Kidney (tissue), 14 donors: ENCODE measurements around the gene TMIE. TPM values are rescaled to one million over a fixed set of nuclear protein-coding genes. Genes with fewer than 3 reads are reported as not detected.
A peak's percentile ranks its signal among the peaks of the same experiment; 100 is the strongest.

Source experiments
- DNase-seq, 5 donors: peaks; one replicate each; pipeline ENCODE4 v3.0.0-alpha.2; 2013 to 2020
- FAIRE-seq: peaks from 2 replicates; lab custom pipeline; 2012; peaks lifted over from hg19 to GRCh38; lab: Jason Lieb, UNC
- H3K27ac ChIP-seq, 2 donors: one replicate each; pipeline ENCODE4 v1.7.0; 2013; ENCODE audit warnings: low read depth in 2 of 2, low read length in 2 of 2, inconsistent platforms in 1 of 2
- H3K27me3 ChIP-seq: one replicate; pipeline ENCODE4 v1.7.1; 2013; ENCODE audit warnings: low read length, inconsistent platforms; ENCODE audit not compliant: control insufficient read depth, insufficient read depth
- H3K36me3 ChIP-seq, 3 donors: one replicate each; pipeline versions ENCODE4 v1.7.0 to v1.7.1; 2013; ENCODE audit warnings: low read length in 3 of 3, control low read depth in 1 of 3, inconsistent platforms in 1 of 3; ENCODE audit not compliant: insufficient read depth in 3 of 3, control insufficient read depth in 2 of 3
- H3K4me1 ChIP-seq, 3 donors: one replicate each; pipeline versions ENCODE4 v1.7.0 to v1.7.1; 2013; ENCODE audit warnings: low read length in 3 of 3, inconsistent platforms in 1 of 3, low read depth in 1 of 3; ENCODE audit not compliant: control insufficient read depth in 2 of 3, insufficient read depth in 2 of 3
- H3K4me3 ChIP-seq, 3 donors: one replicate each; pipeline versions ENCODE4 v1.7.0 to v1.8.1; 2013; ENCODE audit warnings: low read length in 3 of 3, control low read depth in 1 of 3, inconsistent platforms in 1 of 3
- H3K9ac ChIP-seq, 3 donors: one replicate each; pipeline versions ENCODE4 v1.7.0 to v1.7.1; 2013; ENCODE audit warnings: low read length in 3 of 3, control low read depth in 1 of 3, inconsistent platforms in 1 of 3
- H3K9me3 ChIP-seq, 3 donors: one replicate each; pipeline versions ENCODE4 v1.7.0 to v1.7.1; 2013; ENCODE audit warnings: low read length in 3 of 3, control low read depth in 1 of 3, inconsistent platforms in 1 of 3; ENCODE audit not compliant: control insufficient read depth in 2 of 3, insufficient read depth in 1 of 3
- intact Hi-C: fragments of 100-400 bp; cut with DNase I; formaldehyde crosslinking; loops from one replicate; pipeline ENCODE4 v1.11.1; 2022
- polyA plus RNA-seq: library from polyadenylated mRNA; stranded (reverse); fragments of 350-450 nt; fragmentation: Illumina TruSeq; extraction: RNeasy Lipid Tissue Mini Kit (QIAGEN cat#74804); gene quantifications from one replicate; pipeline ENCODE4 v1.2.3, GENCODE V29; 2014; ENCODE audit warnings: low read depth, low replicate concordance; ENCODE audit not compliant: insufficient read depth
- total RNA-seq: library from RNA; stranded (reverse); fragmentation: NEBNext Ultra II Directional; extraction: Animal tissue kit (Norgen Biotek cat#: 25700); gene quantifications from one replicate; pipeline ENCODE4 v1.2.1, GENCODE V29; 2021
- TF ChIP-seq, protein P1 (sequence below): IDR thresholded peaks from 3 replicates; pipeline ENCODE4 v1.5.1; 2012; ENCODE audit warnings: mild to moderate bottlenecking, moderate library complexity, borderline replicate concordance; ENCODE audit not compliant: insufficient read depth; ENCODE audit errors: extremely low read depth
- donor health status: control.
- donor health status: control.
- donor health status: control.
- donor health status: control.
- donor health status: control.
- donor health status: DM: yes; HTN: yes; CAD: no.
- donor health status: Normal renal cell carcinoma (clear cell type).

TMIE gene
- total and polyA plus RNA-seq, 2 donors from 2014 or later: 0.79 to 1.3 TPM

DNA sequence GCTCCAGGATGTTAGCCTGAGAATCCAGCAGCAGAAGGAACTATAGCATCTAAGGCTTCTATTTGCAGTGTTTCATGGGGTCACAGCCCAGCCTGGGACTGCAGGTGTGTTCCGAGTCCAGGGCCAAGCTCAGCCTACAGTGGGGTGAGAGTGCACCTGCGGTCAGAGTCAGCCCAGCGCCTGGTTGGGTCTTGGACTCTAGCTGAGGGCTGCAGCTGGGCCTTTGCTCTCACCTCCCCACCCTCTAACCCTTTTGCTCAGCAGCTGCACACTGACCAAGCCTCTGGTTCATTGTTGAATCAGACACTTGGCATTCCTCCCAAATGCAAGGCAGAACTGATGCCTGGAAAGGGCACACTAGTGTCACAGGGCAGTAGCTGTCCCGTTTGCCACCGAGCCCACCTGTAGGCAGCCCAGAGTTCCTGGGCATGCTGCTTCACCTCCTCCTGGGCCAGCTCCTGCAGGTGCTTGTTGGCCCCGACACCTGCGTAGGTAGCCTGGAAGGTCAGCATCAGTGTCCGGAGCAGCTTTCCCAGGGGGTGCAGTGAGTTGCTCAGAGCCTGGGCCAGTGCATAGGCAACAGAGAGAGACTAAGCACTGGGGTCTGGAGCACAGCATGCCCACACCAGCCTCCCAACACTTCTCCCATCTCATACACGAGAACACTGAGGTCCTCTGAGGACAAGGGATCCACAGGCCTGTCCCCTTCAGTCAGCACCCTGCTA lies 25.2 kb upstream of the TMIE start:
- no peaks in the 10 kb centered on the region for H3K4me1 ChIP-seq
- DNase-seq: peak in 2 of 5 donors; percentile 24 to 45
- TF ChIP-seq, protein P1, sequence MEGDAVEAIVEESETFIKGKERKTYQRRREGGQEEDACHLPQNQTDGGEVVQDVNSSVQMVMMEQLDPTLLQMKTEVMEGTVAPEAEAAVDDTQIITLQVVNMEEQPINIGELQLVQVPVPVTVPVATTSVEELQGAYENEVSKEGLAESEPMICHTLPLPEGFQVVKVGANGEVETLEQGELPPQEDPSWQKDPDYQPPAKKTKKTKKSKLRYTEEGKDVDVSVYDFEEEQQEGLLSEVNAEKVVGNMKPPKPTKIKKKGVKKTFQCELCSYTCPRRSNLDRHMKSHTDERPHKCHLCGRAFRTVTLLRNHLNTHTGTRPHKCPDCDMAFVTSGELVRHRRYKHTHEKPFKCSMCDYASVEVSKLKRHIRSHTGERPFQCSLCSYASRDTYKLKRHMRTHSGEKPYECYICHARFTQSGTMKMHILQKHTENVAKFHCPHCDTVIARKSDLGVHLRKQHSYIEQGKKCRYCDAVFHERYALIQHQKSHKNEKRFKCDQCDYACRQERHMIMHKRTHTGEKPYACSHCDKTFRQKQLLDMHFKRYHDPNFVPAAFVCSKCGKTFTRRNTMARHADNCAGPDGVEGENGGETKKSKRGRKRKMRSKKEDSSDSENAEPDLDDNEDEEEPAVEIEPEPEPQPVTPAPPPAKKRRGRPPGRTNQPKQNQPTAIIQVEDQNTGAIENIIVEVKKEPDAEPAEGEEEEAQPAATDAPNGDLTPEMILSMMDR: no peak
- H3K27me3 ChIP-seq: no peaks in the 10 kb centered on the region
- H3K9ac ChIP-seq: no peak overlapping the region
- peaks cover 0 to 4% (median 0%) of the 10 kb centered on the region in 3 donors for H3K36me3 ChIP-seq
- no peak overlapping the region for H3K27ac ChIP-seq
- intact Hi-C loops: no loop called here
- no peak for FAIRE-seq
- H3K4me3 ChIP-seq: no peak overlapping the region
- H3K9me3 ChIP-seq: no peaks in the 10 kb centered on the region

DNA sequence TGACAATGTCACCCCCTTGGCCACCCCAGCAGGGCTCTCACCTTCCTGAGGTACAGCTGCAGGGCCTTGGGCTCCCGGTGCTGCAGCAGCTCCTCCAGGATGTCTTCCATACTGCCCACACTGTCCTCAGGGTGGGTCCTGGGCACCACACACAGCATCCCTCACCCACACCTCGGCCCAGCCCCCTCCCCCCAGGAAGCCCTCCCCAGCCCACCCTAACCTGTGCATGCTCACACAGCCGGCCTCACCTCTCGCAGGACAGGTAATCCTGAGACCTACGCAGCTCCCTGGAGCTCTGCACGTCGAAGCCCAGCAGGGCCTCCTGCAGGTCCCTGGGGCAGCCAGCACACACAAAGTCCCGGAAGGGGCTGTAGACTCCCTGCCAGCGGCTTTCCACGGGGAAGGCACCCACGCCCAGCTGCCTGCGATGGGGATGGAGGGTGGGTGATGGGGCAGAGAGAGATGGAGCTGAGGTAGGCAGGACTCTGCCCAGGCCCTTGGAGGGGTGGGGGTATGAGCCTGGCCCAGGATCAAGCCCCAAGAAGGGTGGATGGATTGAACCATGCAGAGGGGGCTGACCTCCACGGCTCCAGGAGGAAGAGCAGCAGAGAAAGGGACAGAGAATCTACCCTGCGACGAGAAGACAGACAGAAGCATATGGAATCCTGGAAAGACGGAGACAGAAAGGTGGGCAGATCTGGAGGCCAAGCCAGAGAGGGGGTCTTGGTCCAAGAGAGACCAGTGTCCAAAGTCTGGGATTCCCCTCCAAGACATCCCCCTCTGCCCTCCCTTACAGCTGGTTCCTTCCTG lies 24.4 kb upstream of the TMIE start:
- H3K9me3 ChIP-seq: no peaks in the 10 kb centered on the region
- intact Hi-C loops: no loop called here
- peaks cover 0 to 4% (median 0%) of the 10 kb centered on the region in 3 donors for H3K36me3 ChIP-seq
- no peaks in the 10 kb centered on the region for H3K4me1 ChIP-seq
- H3K9ac ChIP-seq: no peak overlapping the region
- no peak overlapping the region for H3K4me3 ChIP-seq
- H3K27me3 ChIP-seq: no peaks in the 10 kb centered on the region
- DNase-seq: peak in 1 of 5 donors; percentile 74
- TF ChIP-seq, protein P1: no peak
- peak overlapping the region in 1 of 2 donors; percentile 28 for H3K27ac ChIP-seq
- FAIRE-seq: no peak

- Histone ChIP-seq H3K36me3 (peaks cover 0 to 4% (median 0%) of the 10 kb centered on the region in 3 donors), H3K27me3 (no peaks in the 10 kb centered on the region), H3K9me3 (no peaks in the 10 kb centered on the region), H3K4me3 (no peak overlapping the region), H3K27ac (no peak overlapping the region), H3K9ac (no peak overlapping the region), H3K4me1 (no peaks in the 10 kb centered on the region)
- intact Hi-C loops: no loop called here
- FAIRE-seq: no peak
- TF ChIP-seq, protein P1: no peak
- DNase-seq: peak in 2 of 5 donors; percentile 29 to 93
Measured at GRCh38 chr3:46677411-46677726, 23.8 kb upstream of the TMIE start.
